Activated naive CD8-positive, alpha-beta T cell treated with anti-CD3 and anti-CD28 coated beads, Interleukin-2, amount 50 U/mL, for 16 hours (primary cell): Measurements from ENCODE around the gene LMF1.
"Not testable (repeated sequence)": the region's sequence is repeated elsewhere in the genome, so short reads cannot be mapped to it uniquely, and the experiment has no call there.

Experiments
- DNase-seq: peaks from one replicate; pipeline ENCODE4 v3.0.0-alpha.2; 2020; ENCODE audit warnings: low read depth, low spot score

LMF1 gene

GRCh38 chr16:831571-832413, 139.0 kb downstream of the LMF1 start:
- DNase-seq: no peak

- DNase-seq: no peak
These were observed 139.8 kb downstream of the LMF1 start for GRCh38 chr16:830871-831570.

GRCh38 chr16:830107-830870, 140.5 kb downstream of the LMF1 start:
- no peak for DNase-seq

GRCh38 chr16:828891-829290, 141.9 kb downstream of the LMF1 start:
- no peak for DNase-seq

- DNase-seq: no peak
These were observed 143.3 kb downstream of the LMF1 start for GRCh38 chr16:827513-827912.

GRCh38 chr16:825341-826061, 145.3 kb downstream of the LMF1 start:
- DNase-seq: no peak

- no peak for DNase-seq
These were observed 146.2 kb downstream of the LMF1 start for GRCh38 chr16:824601-825000.

GRCh38 chr16:824194-824593, 146.6 kb downstream of the LMF1 start:
- no peak for DNase-seq

- DNase-seq: no peak
These were observed 147.9 kb downstream of the LMF1 start for GRCh38 chr16:822909-823297.

- no peak for DNase-seq
These were observed 148.4 kb downstream of the LMF1 start for GRCh38 chr16:822174-822908.

- no peak for DNase-seq
These were observed 149.0 kb downstream of the LMF1 start for GRCh38 chr16:821751-822150.

- no peak for DNase-seq
These were observed 150.0 kb downstream of the LMF1 start for GRCh38 chr16:820748-821147.

GRCh38 chr16:820044-820408, 150.8 kb downstream of the LMF1 start:
- DNase-seq: not testable (repeated sequence)

GRCh38 chr16:819336-820043, 151.3 kb downstream of the LMF1 start:
- DNase-seq: no peak

- DNase-seq: no peak
These were observed 152.2 kb downstream of the LMF1 start for GRCh38 chr16:818592-818991.

GRCh38 chr16:818132-818531, 152.7 kb downstream of the LMF1 start:
- no peak for DNase-seq

- no peak for DNase-seq
These were observed 153.5 kb downstream of the LMF1 start for GRCh38 chr16:817001-817906.

- DNase-seq: no peak
These were observed 154.9 kb downstream of the LMF1 start for GRCh38 chr16:815861-816260.

GRCh38 chr16:814974-815373, 155.8 kb downstream of the LMF1 start:
- DNase-seq: no peak
